ENCODE data around the gene HELT.

HELT gene

DNA sequence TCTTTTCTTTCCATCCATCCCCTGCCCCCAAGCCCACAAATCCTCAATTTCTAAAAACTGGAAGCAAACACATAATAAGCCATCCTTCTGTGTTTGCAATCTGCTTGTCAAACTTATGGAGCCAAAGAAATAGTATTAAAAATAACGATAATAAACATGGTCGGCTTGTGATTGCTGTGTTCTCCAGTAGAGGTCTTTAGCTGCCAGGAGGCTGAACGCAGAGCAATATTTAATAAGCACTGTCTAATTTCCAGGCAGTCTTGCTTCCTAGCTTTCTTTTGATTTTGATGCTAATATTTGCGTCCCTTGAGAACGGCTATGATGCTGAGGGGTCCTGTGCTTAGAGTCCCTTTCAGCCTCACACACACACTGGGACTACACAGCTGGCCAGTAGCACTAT lies 3.2 kb upstream of the HELT start:
- TF ChIP-seq, protein P1, sequence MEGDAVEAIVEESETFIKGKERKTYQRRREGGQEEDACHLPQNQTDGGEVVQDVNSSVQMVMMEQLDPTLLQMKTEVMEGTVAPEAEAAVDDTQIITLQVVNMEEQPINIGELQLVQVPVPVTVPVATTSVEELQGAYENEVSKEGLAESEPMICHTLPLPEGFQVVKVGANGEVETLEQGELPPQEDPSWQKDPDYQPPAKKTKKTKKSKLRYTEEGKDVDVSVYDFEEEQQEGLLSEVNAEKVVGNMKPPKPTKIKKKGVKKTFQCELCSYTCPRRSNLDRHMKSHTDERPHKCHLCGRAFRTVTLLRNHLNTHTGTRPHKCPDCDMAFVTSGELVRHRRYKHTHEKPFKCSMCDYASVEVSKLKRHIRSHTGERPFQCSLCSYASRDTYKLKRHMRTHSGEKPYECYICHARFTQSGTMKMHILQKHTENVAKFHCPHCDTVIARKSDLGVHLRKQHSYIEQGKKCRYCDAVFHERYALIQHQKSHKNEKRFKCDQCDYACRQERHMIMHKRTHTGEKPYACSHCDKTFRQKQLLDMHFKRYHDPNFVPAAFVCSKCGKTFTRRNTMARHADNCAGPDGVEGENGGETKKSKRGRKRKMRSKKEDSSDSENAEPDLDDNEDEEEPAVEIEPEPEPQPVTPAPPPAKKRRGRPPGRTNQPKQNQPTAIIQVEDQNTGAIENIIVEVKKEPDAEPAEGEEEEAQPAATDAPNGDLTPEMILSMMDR (IDR thresholded peaks at IDR 0.05; ENCODE audit: control extremely low read depth, extremely low read depth, low read depth, missing control alignments): no peak
- POLR2A ChIA-PET: no interaction called here
- DNase-seq (ENCODE audit: extremely low spot score): no peak
- CTCF ChIA-PET: interaction anchor here (1.1 to 1.4 kb wide), 2 partner anchors 10 to 25 kb away, joined by 3 to 4 read pairs; no protein-coding TSS in a partner anchor

DNA sequence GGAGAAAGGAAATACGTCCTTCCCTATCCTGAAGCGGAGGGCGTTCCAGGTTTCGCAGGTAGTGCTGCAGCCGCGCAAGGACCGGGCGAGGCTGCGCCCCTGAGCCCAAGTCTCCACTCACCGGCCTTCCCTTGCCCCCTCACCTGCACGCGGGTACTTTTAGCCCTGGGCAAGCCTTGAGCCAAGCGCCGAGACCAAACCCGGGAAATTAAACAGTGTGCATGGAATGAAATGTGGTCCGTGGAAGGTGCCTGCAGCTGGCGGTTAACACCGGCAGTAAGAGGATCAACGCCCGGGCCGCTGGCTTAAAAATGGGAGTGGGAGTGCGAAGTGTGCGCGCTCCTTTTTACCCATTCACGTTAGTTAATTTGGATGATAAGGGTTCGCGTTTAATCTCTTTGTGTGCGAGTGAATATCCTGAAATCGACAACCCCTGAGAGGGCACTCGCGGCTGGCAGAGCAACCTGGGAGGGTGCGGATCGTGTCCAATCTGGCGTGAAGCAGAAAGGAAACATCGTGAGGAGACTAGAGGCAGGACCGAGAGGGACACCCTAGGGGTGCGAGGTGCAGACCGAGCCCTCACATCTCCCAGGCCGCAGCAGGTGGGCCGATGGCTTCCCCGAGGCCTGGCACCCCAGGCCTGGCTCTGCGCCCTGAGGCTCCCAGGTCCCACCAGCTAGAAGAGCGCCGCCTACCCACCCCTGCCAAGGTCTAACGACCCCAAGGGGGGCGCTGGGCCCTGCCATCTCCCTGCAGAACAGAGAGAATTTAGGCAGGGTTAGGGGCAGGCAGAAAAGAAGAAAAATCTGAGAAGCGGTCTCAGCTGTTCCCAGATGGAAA lies 2.0 kb upstream of the HELT start:
- ChIA-PET POLR2A (no interaction called here), CTCF (interaction anchor here (1.2 to 1.4 kb wide), 2 partner anchors 11 kb away, joined by 4 to 5 read pairs; no protein-coding TSS in a partner anchor)
- TF ChIP-seq, protein P1 (IDR thresholded peaks at IDR 0.05; ENCODE audit: control extremely low read depth, extremely low read depth, low read depth, missing control alignments): no peak
- no peak for DNase-seq (ENCODE audit: extremely low spot score)

DNA sequence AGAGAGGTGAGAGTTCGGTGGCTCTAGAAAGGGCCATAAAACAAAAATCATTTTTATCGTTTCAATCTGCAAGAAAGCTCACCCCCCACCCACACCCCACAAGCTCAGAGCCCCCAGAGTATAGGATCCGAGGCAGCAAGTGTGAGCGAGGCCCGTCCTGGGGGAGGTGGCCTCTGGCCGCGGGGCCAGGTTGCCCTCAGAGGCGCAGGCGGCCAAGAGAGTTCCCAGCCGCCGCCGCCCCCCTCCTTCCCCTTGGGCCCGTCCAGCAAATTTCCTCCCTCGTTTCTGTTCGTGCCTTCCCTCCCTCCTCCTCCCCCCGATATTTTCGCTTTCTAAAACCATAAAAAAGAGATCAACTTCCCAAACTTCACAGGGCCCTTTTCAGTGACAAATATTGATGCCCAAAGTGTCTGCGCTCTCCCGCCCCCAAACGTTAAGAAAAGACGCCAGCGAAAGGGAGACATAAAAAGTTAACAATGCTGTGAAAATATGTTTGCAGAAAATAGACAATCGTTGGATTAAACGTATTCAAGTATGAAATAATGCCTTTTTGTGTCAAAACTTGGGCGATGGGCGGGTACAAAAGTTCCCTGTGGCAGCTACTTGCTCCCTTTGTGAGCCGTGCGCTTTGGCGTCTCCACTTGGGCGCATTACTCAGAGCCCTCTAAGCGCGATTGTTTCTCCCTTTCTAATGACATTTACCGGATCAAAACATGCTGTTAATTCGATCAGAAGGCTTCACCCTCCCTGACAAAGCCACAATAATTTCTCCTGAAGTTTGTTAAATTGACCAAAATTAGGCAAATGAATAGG lies 1.1 kb upstream of the HELT start:
- TF ChIP-seq, protein P1 (IDR thresholded peaks at IDR 0.05; ENCODE audit: control extremely low read depth, extremely low read depth, low read depth, missing control alignments): no peak
- CTCF ChIA-PET: interaction anchor here (1.2 kb wide), 1 partner anchor 12 kb away, joined by 5 read pairs; no protein-coding TSS in a partner anchor
- DNase-seq (ENCODE audit: extremely low spot score): no peak
- POLR2A ChIA-PET: no interaction called here

DNA sequence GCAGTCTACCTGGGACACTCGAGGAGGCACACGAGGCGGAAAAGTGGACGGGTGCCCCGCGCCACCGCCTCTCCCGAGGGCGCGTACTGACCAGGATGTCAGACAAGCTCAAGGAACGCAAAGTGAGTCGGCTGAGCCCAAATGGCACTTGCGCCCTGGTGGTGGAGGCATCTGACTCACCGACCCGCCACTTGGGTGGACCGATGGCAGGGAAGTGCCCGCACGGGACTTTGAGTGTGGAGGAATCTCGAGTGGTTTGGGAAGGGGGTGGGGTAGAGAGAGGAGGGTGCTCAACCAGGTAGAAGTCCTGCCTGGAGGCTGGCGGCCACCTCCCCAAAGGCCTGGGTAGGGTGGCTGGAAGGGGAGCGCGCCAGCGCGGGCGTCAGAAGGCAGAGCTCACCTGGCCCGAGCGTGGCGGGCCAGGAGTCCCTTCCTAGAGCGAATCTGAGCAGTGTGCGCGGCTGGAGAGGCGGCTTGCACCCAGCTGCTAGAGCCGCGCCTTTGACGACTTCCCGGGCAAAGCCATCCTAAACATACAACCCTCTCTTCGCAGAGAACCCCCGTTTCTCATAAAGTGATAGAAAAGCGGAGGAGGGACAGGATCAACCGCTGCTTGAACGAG lies 655 bp downstream of the HELT start:
- ChIA-PET POLR2A (no interaction called here), CTCF (interaction anchor here (1.1 to 1.4 kb wide), 2 partner anchors 14 to 21 kb away, joined by 3 to 5 read pairs; no protein-coding TSS in a partner anchor)
- no peak for DNase-seq (ENCODE audit: extremely low spot score)
- TF ChIP-seq, protein P1 (IDR thresholded peaks at IDR 0.05; ENCODE audit: control extremely low read depth, extremely low read depth, low read depth, missing control alignments): no peak

DNA sequence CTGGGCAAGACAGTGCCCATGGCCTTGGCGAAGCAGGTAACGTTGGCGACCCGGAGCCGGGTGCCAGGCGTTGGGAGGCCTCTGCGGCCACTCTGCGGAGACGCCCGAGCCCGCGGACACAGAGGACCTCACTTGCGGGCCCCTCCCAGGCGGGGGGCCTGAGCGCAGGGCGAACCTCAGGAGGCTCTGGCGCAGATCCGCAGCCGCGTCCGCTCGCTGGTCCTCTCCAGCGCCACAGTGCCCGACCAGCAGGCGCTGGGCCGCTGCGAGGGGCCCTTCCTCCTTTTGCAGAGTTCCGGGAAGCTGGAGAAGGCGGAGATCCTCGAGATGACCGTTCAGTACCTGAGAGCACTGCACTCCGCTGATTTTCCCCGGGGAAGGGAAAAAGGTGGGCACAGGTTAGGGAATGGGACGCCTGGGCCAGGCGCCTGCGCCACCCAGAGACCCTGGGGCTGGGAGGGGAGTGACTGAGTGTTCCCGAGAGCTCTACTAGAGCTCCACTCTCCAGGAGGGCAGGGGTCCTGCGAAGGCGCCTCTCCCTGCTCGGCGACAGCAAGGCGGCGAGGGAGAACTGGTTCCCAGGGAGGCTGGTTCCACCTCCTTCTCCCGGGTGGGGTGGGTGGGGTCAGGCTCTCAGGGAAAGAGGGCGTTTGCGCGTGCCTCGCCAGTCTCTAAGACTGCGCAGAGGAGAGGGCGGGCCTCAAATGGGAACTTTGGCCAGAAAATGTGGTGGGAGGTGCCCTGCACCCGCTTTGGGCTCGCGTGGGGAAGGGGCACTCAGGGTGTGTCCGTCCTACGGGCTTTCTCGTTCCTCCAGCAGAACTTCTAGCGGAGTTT lies 1.4 kb downstream of the HELT start:
- no peak for DNase-seq (ENCODE audit: extremely low spot score)
- ChIA-PET POLR2A (no interaction called here), CTCF (interaction anchor here (1.1 to 1.4 kb wide), 2 partner anchors 14 to 20 kb away, joined by 3 to 5 read pairs; no protein-coding TSS in a partner anchor)
- TF ChIP-seq, protein P1 (IDR thresholded peaks at IDR 0.05; ENCODE audit: control extremely low read depth, extremely low read depth, low read depth, missing control alignments): no peak
